Stimulated activated CD8-positive, alpha-beta memory T cell treated with anti-CD3 and anti-CD28 coated beads, Interleukin-4, amount 100 ng/mL, for 24 hours (primary cell): ENCODE results near the gene ICE2.
"Not testable (repeated sequence)": the region's sequence is repeated elsewhere in the genome, so short reads cannot be mapped to it uniquely, and the experiment has no call there.

Experiments
- DNase-seq: peaks from one replicate; pipeline ENCODE4 v3.0.0-alpha.2; 2020; ENCODE audit warnings: low read depth

The ICE2 gene

GRCh38 chr15:60408463-60408981 lies 70.4 kb downstream of the ICE2 start:
- DNase-seq: no peak

- DNase-seq: no peak
Observed at GRCh38 chr15:60407415-60407805, 71.5 kb downstream of the ICE2 start.

- DNase-seq: no peak
Observed at GRCh38 chr15:60406513-60407414, 72.2 kb downstream of the ICE2 start.

GRCh38 chr15:60405399-60405798 lies 73.5 kb downstream of the ICE2 start:
- DNase-seq: no peak

GRCh38 chr15:60404351-60404750 lies 74.6 kb downstream of the ICE2 start:
- not testable (repeated sequence) for DNase-seq

GRCh38 chr15:60400944-60401343 lies 78.0 kb downstream of the ICE2 start:
- no peak for DNase-seq

GRCh38 chr15:60399931-60400330 lies 79.0 kb downstream of the ICE2 start:
- DNase-seq: no peak

- no peak for DNase-seq
Observed at GRCh38 chr15:60399246-60399915, 79.6 kb downstream of the ICE2 start.

GRCh38 chr15:60397772-60398445 lies 81.0 kb downstream of the ICE2 start, which contains the start of gene ANXA2:
TSS of gene ANXA2 (minus strand) at chr15:60397986. CDS start at chr15:60386075, 11,911 bp downstream.
- peak; percentile 71 for DNase-seq

- DNase-seq: peak; percentile 34
Observed at GRCh38 chr15:60396958-60397771, 81.8 kb downstream of the ICE2 start.

GRCh38 chr15:60396560-60396957 lies 82.4 kb downstream of the ICE2 start:
- DNase-seq: no peak

GRCh38 chr15:60396100-60396499 lies 82.8 kb downstream of the ICE2 start:
- no peak for DNase-seq

GRCh38 chr15:60395276-60396011 lies 83.5 kb downstream of the ICE2 start:
- no peak for DNase-seq

GRCh38 chr15:60394689-60395097 lies 84.2 kb downstream of the ICE2 start:
- DNase-seq: no peak

GRCh38 chr15:60392986-60393790 lies 85.8 kb downstream of the ICE2 start:
- no peak for DNase-seq

GRCh38 chr15:60392601-60392985 lies 86.3 kb downstream of the ICE2 start:
- DNase-seq: no peak

- DNase-seq: no peak
Observed at GRCh38 chr15:60391722-60392315, 87.1 kb downstream of the ICE2 start.

GRCh38 chr15:60390871-60391501 lies 88.0 kb downstream of the ICE2 start:
- DNase-seq: no peak

GRCh38 chr15:60390231-60390630 lies 88.7 kb downstream of the ICE2 start:
- DNase-seq: no peak
